AG09309 (cell line): ENCODE data around the gene MOCS1.
"Not testable (repeated sequence)": the region's sequence is repeated elsewhere in the genome, so short reads cannot be mapped to it uniquely, and the experiment has no call there.

Source experiments
- DNase-seq: peaks from one replicate; pipeline ENCODE4 v3.0.0-alpha.2; 2010; ENCODE audit warnings: low read depth
- H3K4me3 ChIP-seq: 2 replicates; pipeline ENCODE4 v1.5.1; 2011; ENCODE audit warnings: mild to moderate bottlenecking, low read depth, low read length, moderate library complexity; ENCODE audit not compliant: control insufficient read depth
- CTCF ChIP-seq: IDR thresholded peaks from 2 replicates; pipeline ENCODE4 v1.5.1; 2011; ENCODE audit warnings: mild to moderate bottlenecking, low read depth, low read length, inconsistent platforms; ENCODE audit not compliant: insufficient read depth, control insufficient read depth; ENCODE audit errors: missing control alignments

MOCS1 gene

GRCh38 chr6:39978240-39978639 is 44.0 kb upstream of the MOCS1 start:
- no peak for TF ChIP-seq CTCF
- H3K4me3 ChIP-seq: no peak overlapping the region
- no peak for DNase-seq

- DNase-seq: no peak
- TF ChIP-seq CTCF: no peak
- H3K4me3 ChIP-seq: no peak overlapping the region
Measured at GRCh38 chr6:39973661-39974060, 39.4 kb upstream of the MOCS1 start.

- not testable (repeated sequence) for H3K4me3 ChIP-seq, DNase-seq
Measured at GRCh38 chr6:39972717-39973116, 38.5 kb upstream of the MOCS1 start.

- not testable (repeated sequence) for H3K4me3 ChIP-seq, DNase-seq
Measured at GRCh38 chr6:39971131-39971530, 36.9 kb upstream of the MOCS1 start.

- TF ChIP-seq CTCF: no peak
- DNase-seq: no peak
Measured at GRCh38 chr6:39965751-39966150, 31.5 kb upstream of the MOCS1 start.

GRCh38 chr6:39964530-39964929 is 30.3 kb upstream of the MOCS1 start:
- no peak for TF ChIP-seq CTCF
- H3K4me3 ChIP-seq: no peak overlapping the region
- DNase-seq: no peak

More at GRCh38 chr6:39965751-39966150, 31.5 kb upstream of the MOCS1 start:
- H3K4me3 ChIP-seq: no peak overlapping the region

GRCh38 chr6:39964094-39964493 is 29.8 kb upstream of the MOCS1 start:
- no peak for TF ChIP-seq CTCF
- no peak overlapping the region for H3K4me3 ChIP-seq
- no peak for DNase-seq

- H3K4me3 ChIP-seq: no peak overlapping the region
- no peak for DNase-seq
- no peak for TF ChIP-seq CTCF
Measured at GRCh38 chr6:39962831-39963230, 28.6 kb upstream of the MOCS1 start.
